Panc1 (cell line): ENCODE results near the gene KCNC3. TPM values are rescaled to one million over a fixed set of nuclear protein-coding genes. Genes with fewer than 3 reads are reported as not detected.

ENCODE experiments used
- ATAC-seq: fragments of 200-7000 bp; cut with Tn5 transposase; 2 replicates; pipeline ENCODE4 v1.9.1; 2020; ENCODE audit warnings: mild to moderate bottlenecking, moderate library complexity
- BruUV-seq: library from RNA; stranded (reverse); fragments of 400-500 nt; replicated peaks from 2 replicates; lab custom pipeline; 2021; lab: Mats Ljungman, UMichigan
- CTCF ChIA-PET: fragments of 300-600 bp; sonication (Branson Sonifier 250); formaldehyde crosslinking; loops from one replicate; lab custom pipeline; 2022; ENCODE audit warnings: antibody characterized with exemption; lab: Charles Lee
- POLR2A ChIA-PET: fragments of 300-600 bp; sonication (Branson Sonifier 250); formaldehyde crosslinking; loops from one replicate; lab custom pipeline; 2022; ENCODE audit warnings: antibody characterized with exemption; lab: Charles Lee
- DNase-seq: peaks from one replicate; pipeline ENCODE4 v3.0.0-alpha.2; 2010; ENCODE audit warnings: low read depth, low spot score
- H3K27ac ChIP-seq: 2 replicates; pipeline ENCODE4 v1.5.1; 2011; ENCODE audit warnings: mild to moderate bottlenecking, low read length, inconsistent platforms
- H3K27me3 ChIP-seq: fragments of 200-500 bp; sonication (Bioruptor generic); 2 replicates; pipeline ENCODE4 v1.6.0; 2014; ENCODE audit warnings: low read length, inconsistent platforms; ENCODE audit not compliant: control insufficient read depth, insufficient read depth
- H3K36me3 ChIP-seq: fragments of 200-500 bp; sonication (Bioruptor generic); 2 replicates; pipeline ENCODE4 v1.5.1; 2014; ENCODE audit warnings: inconsistent platforms, mild to moderate bottlenecking, low read length, moderate library complexity; ENCODE audit not compliant: control insufficient read depth, insufficient read depth
- H3K4me1 ChIP-seq: 2 replicates; pipeline ENCODE4 v1.5.1; 2011; ENCODE audit warnings: inconsistent platforms, mild to moderate bottlenecking, low read length, moderate library complexity; ENCODE audit not compliant: control insufficient read depth, insufficient read depth
- H3K4me3 ChIP-seq, 2 experiments: 2 replicates each; pipeline ENCODE4 v1.5.1; 2011 to 2012; ENCODE audit warnings: low read depth in 2 of 2, low read length in 2 of 2, mild to moderate bottlenecking in 2 of 2, inconsistent platforms in 1 of 2, moderate library complexity in 1 of 2
- H3K9me3 ChIP-seq: fragments of 200-500 bp; sonication (Bioruptor generic); 2 replicates; pipeline ENCODE4 v1.5.1; 2014; ENCODE audit warnings: low read depth, mild to moderate bottlenecking, inconsistent platforms, low read length, moderate library complexity; ENCODE audit not compliant: control insufficient read depth, insufficient read depth
- POLR2AphosphoS5 ChIP-seq: IDR thresholded peaks from 2 replicates; pipeline ENCODE4 v1.6.1; 2012; ENCODE audit warnings: mild to moderate bottlenecking, low read depth, low read length, moderate library complexity
- REST ChIP-seq, 2 experiments: IDR thresholded peaks; 2 replicates each; pipeline ENCODE4 v1.6.1; 2011 to 2012; ENCODE audit warnings: low read depth in 2 of 2, control low read depth in 1 of 2, low read length in 1 of 2, mild to moderate bottlenecking in 1 of 2, moderate library complexity in 1 of 2; ENCODE audit not compliant: insufficient read depth in 1 of 2
- SIN3A ChIP-seq: IDR thresholded peaks from 2 replicates; pipeline ENCODE4 v1.6.1; 2012; ENCODE audit warnings: low read depth, mild to moderate bottlenecking, low read length, moderate library complexity, borderline replicate concordance; ENCODE audit not compliant: insufficient read depth
- TCF7L2 ChIP-seq: IDR thresholded peaks from 2 replicates; pipeline ENCODE4 v1.6.1; 2011; ENCODE audit warnings: mild to moderate bottlenecking, low read depth, low read length, inconsistent platforms
- in situ Hi-C: cut with HindIII; loops from 2 replicates; pipeline ENCODE4 v1.10.0; 2016; ENCODE audit warnings: low sequenced_read_pairs, low pct_unique_long_range_greater_than_20kb
- intact Hi-C: fragments of 100-400 bp; cut with micrococcal nuclease; formaldehyde crosslinking; loops from one replicate; pipeline ENCODE4 v1.10.0; 2022; ENCODE audit not compliant: unreplicated experiment
- total RNA-seq: library from RNA; stranded (reverse); gene quantifications from one replicate; pipeline ENCODE4 v1.2.1, GENCODE V29; 2021; ENCODE audit not compliant: unreplicated experiment
- TF ChIP-seq, protein P1 (sequence below): fragments of 450-650 bp; IDR thresholded peaks from 2 replicates; pipeline ENCODE4 v1.5.1; 2017; ENCODE audit warnings: mild to moderate bottlenecking

The KCNC3 gene
- total RNA-seq, 1 experiment from 2014 or later: 10.8 TPM

- intact Hi-C loops: no loop called here
- CTCF ChIA-PET: no interaction called here
- peaks cover 4% of the 10 kb centered on the region; the same call in 1 of the 2 replicates for H3K4me1 ChIP-seq
- no TSS peak for BruUV-seq
- no peak overlapping the region for H3K27ac ChIP-seq
- H3K9me3 ChIP-seq: no peaks in the 10 kb centered on the region
- ATAC-seq (no peak), DNase-seq (no peak)
- H3K27me3 ChIP-seq: no peaks in the 10 kb centered on the region
- H3K4me3 ChIP-seq: no peak overlapping the region
- in situ Hi-C loops: no loop called here
- TF ChIP-seq, protein P1, sequence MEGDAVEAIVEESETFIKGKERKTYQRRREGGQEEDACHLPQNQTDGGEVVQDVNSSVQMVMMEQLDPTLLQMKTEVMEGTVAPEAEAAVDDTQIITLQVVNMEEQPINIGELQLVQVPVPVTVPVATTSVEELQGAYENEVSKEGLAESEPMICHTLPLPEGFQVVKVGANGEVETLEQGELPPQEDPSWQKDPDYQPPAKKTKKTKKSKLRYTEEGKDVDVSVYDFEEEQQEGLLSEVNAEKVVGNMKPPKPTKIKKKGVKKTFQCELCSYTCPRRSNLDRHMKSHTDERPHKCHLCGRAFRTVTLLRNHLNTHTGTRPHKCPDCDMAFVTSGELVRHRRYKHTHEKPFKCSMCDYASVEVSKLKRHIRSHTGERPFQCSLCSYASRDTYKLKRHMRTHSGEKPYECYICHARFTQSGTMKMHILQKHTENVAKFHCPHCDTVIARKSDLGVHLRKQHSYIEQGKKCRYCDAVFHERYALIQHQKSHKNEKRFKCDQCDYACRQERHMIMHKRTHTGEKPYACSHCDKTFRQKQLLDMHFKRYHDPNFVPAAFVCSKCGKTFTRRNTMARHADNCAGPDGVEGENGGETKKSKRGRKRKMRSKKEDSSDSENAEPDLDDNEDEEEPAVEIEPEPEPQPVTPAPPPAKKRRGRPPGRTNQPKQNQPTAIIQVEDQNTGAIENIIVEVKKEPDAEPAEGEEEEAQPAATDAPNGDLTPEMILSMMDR: no peak
- TF ChIP-seq POLR2AphosphoS5: no peak
- no peak for TF ChIP-seq REST (IDR thresholded peaks at IDR 0.05; ENCODE audit: insufficient read depth in 1 of 2, low read depth in 2 of 2, low read length in 1 of 2)
- TF ChIP-seq TCF7L2: no peak
- TF ChIP-seq SIN3A: no peak
- no peaks in the 10 kb centered on the region for H3K36me3 ChIP-seq
- POLR2A ChIA-PET: no interaction called here
Measured at GRCh38 chr19:50371914-50372475, 42.8 kb upstream of the KCNC3 start.

DNA sequence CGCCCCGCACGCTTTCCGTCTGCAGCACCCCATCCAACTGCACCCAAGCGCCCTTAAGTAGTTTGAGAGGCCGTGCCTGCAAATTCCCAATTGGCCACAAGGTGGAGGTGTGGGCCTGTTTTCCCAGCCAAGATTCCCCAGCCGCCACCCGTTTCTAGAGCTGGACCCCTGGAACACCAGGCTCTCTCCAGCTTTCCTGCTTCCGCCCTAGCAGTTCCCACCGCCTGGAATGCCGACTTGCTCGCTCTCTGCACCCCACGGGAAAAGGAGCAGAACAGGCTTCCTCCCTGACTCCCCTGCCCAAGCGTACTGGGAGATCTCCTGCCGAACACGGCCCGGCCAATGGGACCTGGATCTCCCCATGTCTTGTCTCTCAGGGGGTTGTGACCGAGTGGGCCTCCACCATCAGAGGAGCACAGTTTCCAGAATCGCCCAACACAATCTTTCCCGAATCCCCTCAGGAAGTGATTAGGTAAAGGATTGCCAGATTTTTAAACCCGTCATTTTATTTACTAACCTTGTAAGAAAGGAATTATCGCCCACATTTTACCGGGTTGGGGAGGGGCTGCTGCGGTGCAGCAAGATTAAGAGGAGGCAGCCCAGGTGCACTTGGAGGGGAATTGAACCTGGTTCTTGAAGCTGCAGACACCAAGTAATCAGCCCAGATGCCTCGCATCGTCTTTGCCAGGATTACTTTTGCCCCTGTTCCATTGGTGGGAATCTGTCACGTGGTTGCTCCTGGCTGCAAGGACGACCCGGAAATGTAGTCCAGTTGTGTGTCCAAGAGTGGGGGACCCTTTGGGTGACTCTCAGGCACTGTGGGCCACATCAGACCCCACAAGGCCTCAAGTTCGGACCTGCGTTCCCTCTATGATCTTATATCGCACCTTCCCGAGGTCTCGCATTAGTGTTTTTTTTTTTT lies 39.7 kb upstream of the KCNC3 start:
- H3K27me3 ChIP-seq: no peaks in the 10 kb centered on the region
- peak overlapping the region; percentile 62 to 85 for H3K4me3 ChIP-seq
- H3K4me1 ChIP-seq: no peaks in the 10 kb centered on the region; the same call in 1 of the 2 replicates
- TF ChIP-seq, protein P1: peak; percentile 86
- TF ChIP-seq TCF7L2 (no peak), REST (IDR thresholded peaks at IDR 0.05; ENCODE audit: insufficient read depth in 1 of 2, low read depth in 2 of 2, low read length in 1 of 2) (no peak)
- H3K36me3 ChIP-seq: no peaks in the 10 kb centered on the region
- no TSS peak for BruUV-seq
- no peaks in the 10 kb centered on the region for H3K9me3 ChIP-seq
- intact Hi-C loops (no loop called here), in situ Hi-C loops (no loop called here)
- peak overlapping the region; percentile 91 for H3K27ac ChIP-seq
- DNase-seq: no peak
- CTCF ChIA-PET: interaction anchor here (0.6 to 1.0 kb wide), 4 partner anchors 12 to 198 kb away, joined by 3 to 4 read pairs (median 4); no protein-coding TSS in a partner anchor
- peak; percentile 93 for ATAC-seq
- POLR2A ChIA-PET: interaction anchor here (0.6 kb wide), 1 partner anchor 164 kb away, joined by 3 read pairs; no protein-coding TSS in a partner anchor
